CD8-positive, alpha-beta memory T cell (primary cell): Measurements from ENCODE around the gene NECTIN4. TPM values are rescaled to one million over a fixed set of nuclear protein-coding genes. Genes with fewer than 3 reads are reported as not detected.

ENCODE experiments used
- CTCF ChIA-PET: fragments of 350-600 bp; sonication (Branson Sonifier 250); formaldehyde crosslinking; loops from one replicate; lab custom pipeline; 2021; ENCODE audit warnings: antibody characterized with exemption; lab: Charles Lee
- POLR2A ChIA-PET: fragments of 350-600 bp; sonication (Branson Sonifier 250); formaldehyde crosslinking; loops from one replicate; lab custom pipeline; 2021; ENCODE audit warnings: antibody characterized with exemption; lab: Charles Lee
- DNase-seq, 5 donors: peaks; one replicate each; pipeline versions ENCODE4 v3.0.0 to v3.0.0-alpha.2; 2020 to 2022; ENCODE audit warnings: mixed read lengths in 1 of 5
- H3K27ac ChIP-seq: one replicate; pipeline ENCODE4 v1.7.0; 2013; ENCODE audit warnings: low read depth, mild to moderate bottlenecking, low read length, moderate library complexity
- H3K27me3 ChIP-seq: 2 replicates; pipeline ENCODE4 v1.7.0; 2013; ENCODE audit warnings: low read length, mild to moderate bottlenecking; ENCODE audit not compliant: insufficient read depth, poor library complexity, severe bottlenecking
- H3K36me3 ChIP-seq: 2 replicates; pipeline ENCODE4 v1.7.0; 2013; ENCODE audit warnings: mild to moderate bottlenecking, low read length, moderate library complexity; ENCODE audit not compliant: insufficient read depth
- H3K4me1 ChIP-seq: 2 replicates; pipeline ENCODE4 v1.7.0; 2013; ENCODE audit warnings: mild to moderate bottlenecking, low read length, moderate library complexity; ENCODE audit not compliant: insufficient read depth
- H3K4me3 ChIP-seq: 2 replicates; pipeline ENCODE4 v1.7.0; 2013; ENCODE audit warnings: mild to moderate bottlenecking, low read length
- H3K9me3 ChIP-seq: 2 replicates; pipeline ENCODE4 v1.7.0; 2013; ENCODE audit warnings: mild to moderate bottlenecking, low read length
- H3K27ac Mint-ChIP-seq, 8 donors: one replicate each; pipeline ENCODE4 v1.8.0; 2020 to 2021; ENCODE audit warnings: mixed read lengths in 8 of 8, mild to moderate bottlenecking in 6 of 8, inconsistent platforms in 3 of 8, moderate library complexity in 3 of 8
- H3K27me3 Mint-ChIP-seq, 2 donors: one replicate each; pipeline ENCODE4 v1.8.0; 2020 to 2021; ENCODE audit warnings: mixed read lengths in 2 of 2, mild to moderate bottlenecking in 1 of 2, moderate library complexity in 1 of 2
- H3K36me3 Mint-ChIP-seq, 3 donors: one replicate each; pipeline ENCODE4 v1.8.0; 2020 to 2021; ENCODE audit warnings: mixed read lengths in 3 of 3, inconsistent platforms in 1 of 3, mild to moderate bottlenecking in 1 of 3
- H3K4me1 Mint-ChIP-seq, 3 donors: one replicate each; pipeline ENCODE4 v1.8.0; 2020 to 2021; ENCODE audit warnings: mixed read lengths in 3 of 3, inconsistent platforms in 1 of 3, mild to moderate bottlenecking in 1 of 3
- H3K4me3 Mint-ChIP-seq, 7 donors: one replicate each; pipeline ENCODE4 v1.8.0; 2020 to 2021; ENCODE audit warnings: mixed read lengths in 7 of 7, mild to moderate bottlenecking in 6 of 7, moderate library complexity in 4 of 7, inconsistent platforms in 2 of 7
- H3K9me3 Mint-ChIP-seq, 5 donors: one replicate each; pipeline ENCODE4 v1.8.0; 2020 to 2022; ENCODE audit warnings: mixed read lengths in 5 of 5, mild to moderate bottlenecking in 3 of 5, moderate library complexity in 2 of 5, inconsistent platforms in 1 of 5
- polyA plus RNA-seq: library from polyadenylated mRNA; unstranded; fragments of 300-500 nt; fragmentation: Illumina TruSeq; gene quantifications from one replicate; pipeline ENCODE4 v1.2.3, GENCODE V29; 2021
- total RNA-seq, 2 experiments: library from RNA; stranded (reverse); gene quantifications; one replicate each; pipeline ENCODE4 v1.2.3, GENCODE V29; 2021

NECTIN4 gene
- total and polyA plus RNA-seq, 3 experiments from 2014 or later, result 0.09 TPM; not detected in 1

GRCh38 chr1:161106431-161106830 lies 17.1 kb upstream of the NECTIN4 start:
- H3K4me3 Mint-ChIP-seq, result no peak overlapping the region
- H3K27ac Mint-ChIP-seq, result peak overlapping the region in 3 of 8 donors; percentile 69 to 93 (median 70)
- DNase-seq, result no peak
- POLR2A ChIA-PET, result no interaction called here
- no peaks in the 10 kb centered on the region for H3K27me3 ChIP-seq
- H3K4me1 ChIP-seq, result no peaks in the 10 kb centered on the region
- H3K4me3 ChIP-seq, result no peak overlapping the region
- H3K36me3 Mint-ChIP-seq, result peaks cover 0 to 39% (median 11%) of the 10 kb centered on the region in 3 donors
- peaks cover 19 to 34% (median 31%) of the 10 kb centered on the region in 3 donors for H3K4me1 Mint-ChIP-seq
- H3K27me3 Mint-ChIP-seq, result no peaks in the 10 kb centered on the region
- H3K27ac ChIP-seq, result no peak overlapping the region
- no peaks in the 10 kb centered on the region for H3K9me3 Mint-ChIP-seq
- no peaks in the 10 kb centered on the region for H3K9me3 ChIP-seq
- H3K36me3 ChIP-seq, result peaks cover 7% of the 10 kb centered on the region
- CTCF ChIA-PET, result interaction anchor here (2.2 kb wide), 1 partner anchor 9 kb away, joined by 12 read pairs; the partner anchor contains the start of gene KLHDC9

DNA sequence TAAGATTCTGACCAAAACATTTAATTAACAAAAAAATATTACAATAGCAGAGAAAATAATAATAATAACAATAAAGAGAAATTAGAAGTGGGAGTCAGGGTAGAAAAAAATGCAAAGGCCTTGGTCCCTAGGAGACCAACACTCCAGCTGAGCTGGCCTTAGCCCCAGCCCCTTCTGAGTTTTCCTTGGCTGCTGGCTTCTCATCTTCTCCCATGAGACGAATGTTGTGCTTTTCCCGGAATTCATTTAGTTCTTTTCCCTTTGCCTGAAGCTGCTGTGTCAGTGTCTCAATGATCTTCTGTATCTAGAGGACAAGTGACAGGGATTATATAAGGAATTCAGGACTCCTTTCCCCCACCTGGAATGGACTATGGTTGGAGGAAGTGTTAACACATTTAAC lies 11.2 kb upstream of the NECTIN4 start:
- Mint-ChIP-seq H3K9me3 (peaks cover 0 to 4% (median 3%) of the 10 kb centered on the region in 5 donors), H3K4me1 (peaks cover 24 to 33% (median 30%) of the 10 kb centered on the region in 3 donors), H3K36me3 (peaks cover 0 to 41% (median 10%) of the 10 kb centered on the region in 3 donors), H3K4me3 (peak overlapping the region in 2 of 7 donors; percentile 32 to 74), H3K27ac (peak overlapping the region in 2 of 8 donors; percentile 39 to 97), H3K27me3 (peaks cover 0 to 19% of the 10 kb centered on the region in 2 donors)
- no peak overlapping the region for H3K27ac ChIP-seq
- DNase-seq, result no peak
- peaks cover 8% of the 10 kb centered on the region for H3K4me1 ChIP-seq
- no peaks in the 10 kb centered on the region for H3K9me3 ChIP-seq
- H3K36me3 ChIP-seq, result peaks cover 7% of the 10 kb centered on the region
- no peak overlapping the region for H3K4me3 ChIP-seq
- H3K27me3 ChIP-seq, result no peaks in the 10 kb centered on the region
- ChIA-PET POLR2A (no interaction called here), CTCF (interaction anchor here (0.7 to 6.2 kb wide), 4 partner anchors 17 to 103 kb away, joined by 3 to 94 read pairs (median 4); partner anchors contain the start of genes NIT1 and PFDN2)

DNA sequence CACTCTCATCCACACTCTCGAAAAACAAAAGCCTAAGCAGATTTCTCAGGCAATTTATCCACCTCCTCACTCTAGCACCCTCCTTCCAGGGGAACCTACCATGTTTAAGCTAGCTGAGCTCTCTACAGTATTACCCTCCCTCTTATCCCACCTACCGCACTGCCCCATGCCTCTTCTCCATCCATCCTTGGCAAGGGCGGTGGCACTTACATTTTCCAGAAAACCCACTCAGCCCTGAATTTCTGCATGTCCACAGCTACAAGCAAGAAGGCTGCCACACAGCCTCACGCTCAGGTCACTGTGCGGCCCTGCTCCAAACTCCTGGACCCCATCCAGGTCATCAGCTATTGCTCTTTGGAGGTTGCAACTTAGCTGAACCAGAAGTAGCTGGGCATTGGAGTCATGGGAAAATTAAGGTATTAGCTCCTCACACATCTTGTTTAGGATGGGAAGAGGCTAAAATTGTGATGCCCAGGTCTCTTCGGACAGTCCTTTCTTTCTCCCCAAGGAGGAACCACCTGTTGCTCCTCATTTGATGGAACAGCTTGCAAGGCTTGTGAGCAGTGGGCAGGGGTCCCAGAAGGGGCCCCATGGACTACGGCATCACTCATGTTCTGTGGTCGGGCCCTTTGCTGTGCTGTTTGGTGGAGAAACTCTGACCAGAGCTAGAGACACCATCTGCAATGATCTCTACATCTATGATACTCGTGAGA lies 9.9 kb upstream of the NECTIN4 start:
- DNase-seq, result no peak
- Mint-ChIP-seq H3K9me3 (peaks cover 0 to 4% (median 3%) of the 10 kb centered on the region in 5 donors), H3K27me3 (peaks cover 0 to 19% of the 10 kb centered on the region in 2 donors), H3K36me3 (peaks cover 0 to 39% (median 7%) of the 10 kb centered on the region in 3 donors), H3K4me3 (peak overlapping the region; percentile 68 to 90 (median 77)), H3K4me1 (peaks cover 20 to 29% (median 23%) of the 10 kb centered on the region in 3 donors), H3K27ac (peak overlapping the region; percentile 34 to 97 (median 77))
- H3K9me3 ChIP-seq, result no peaks in the 10 kb centered on the region
- no peak overlapping the region for H3K27ac ChIP-seq
- no peaks in the 10 kb centered on the region for H3K27me3 ChIP-seq
- H3K4me1 ChIP-seq, result peaks cover 8% of the 10 kb centered on the region
- H3K4me3 ChIP-seq, result no peak overlapping the region
- ChIA-PET CTCF (interaction anchor here (0.6 to 7.8 kb wide), 17 partner anchors 13 to 180 kb away, joined by 3 to 128 read pairs (median 6); partner anchors contain the start of genes ARHGAP30, NIT1, PFDN2 and TOMM40L), POLR2A (interaction anchor here (0.5 to 4.2 kb wide), 3 partner anchors 30 to 64 kb away, joined by 4 to 34 read pairs (median 31); partner anchors contain the start of genes ARHGAP30 and USF1)
- peaks cover 7% of the 10 kb centered on the region for H3K36me3 ChIP-seq

GRCh38 chr1:161098210-161099068 lies 9.1 kb upstream of the NECTIN4 start, which contains the start of gene KLHDC9:
TSS of gene KLHDC9 (plus strand) at chr1:161098361. CDS start at chr1:161098536, 175 bp downstream.
- Mint-ChIP-seq H3K27ac (peak within 1 kb of the TSS; percentile 77 to 99 (median 96)), H3K27me3 (peaks cover 0 to 19% of the 10 kb centered on the region in 2 donors), H3K36me3 (peaks cover 0 to 36% (median 7%) of the 10 kb centered on the region in 3 donors), H3K4me3 (peak within 1 kb of the TSS; percentile 83 to 92 (median 86)), H3K4me1 (peaks cover 17 to 26% (median 19%) of the 10 kb centered on the region in 3 donors), H3K9me3 (peaks cover 0 to 4% (median 3%) of the 10 kb centered on the region in 5 donors)
- DNase-seq, result peak; percentile 51 to 81 (median 64)
- peak within 1 kb of the TSS; percentile 32 for H3K27ac ChIP-seq
- ChIA-PET POLR2A (interaction anchor here (0.6 to 4.2 kb wide), 10 partner anchors 11 to 103 kb away, joined by 3 to 34 read pairs (median 4); partner anchors contain the start of genes ARHGAP30, NIT1, PFDN2 and TSTD1), CTCF (interaction anchor here (0.6 to 7.8 kb wide), 39 partner anchors 8 to 325 kb away, joined by 3 to 128 read pairs (median 5); partner anchors contain the start of genes ARHGAP30, DEDD, F11R and NECTIN4)
- H3K4me1 ChIP-seq, result peaks cover 8% of the 10 kb centered on the region
- H3K4me3 ChIP-seq, result peak within 1 kb of the TSS; percentile 85
- no peaks in the 10 kb centered on the region for H3K9me3 ChIP-seq
- no peaks in the 10 kb centered on the region for H3K27me3 ChIP-seq
- peaks cover 7% of the 10 kb centered on the region for H3K36me3 ChIP-seq

DNA sequence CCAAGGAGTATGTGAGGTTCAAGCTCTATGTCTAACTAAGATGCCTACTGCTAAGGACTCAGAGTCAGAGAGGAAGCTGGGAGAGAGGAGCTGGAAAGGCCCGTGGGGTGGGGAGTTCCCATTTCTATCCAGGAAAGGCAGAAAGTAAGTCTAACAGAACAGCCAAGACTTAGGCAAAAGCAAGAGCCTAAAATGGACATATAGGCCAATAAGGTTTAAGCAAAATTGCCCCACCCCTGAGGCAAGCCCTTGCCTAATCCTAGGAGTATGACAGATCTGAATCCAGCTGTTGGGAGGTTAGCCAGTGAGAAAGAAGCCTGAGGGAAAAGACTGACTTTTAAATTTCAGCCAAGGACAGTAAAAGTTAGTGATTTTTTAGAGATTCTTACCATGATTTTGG lies 7.2 kb upstream of the NECTIN4 start:
- H3K9me3 Mint-ChIP-seq, result peaks cover 0 to 4% (median 3%) of the 10 kb centered on the region in 5 donors
- ChIA-PET CTCF (interaction anchor here (0.6 to 7.8 kb wide), 17 partner anchors 10 to 328 kb away, joined by 3 to 128 read pairs (median 9); partner anchors contain the start of genes ARHGAP30, DEDD, F11R and TSTD1), POLR2A (interaction anchor here (1.0 to 4.2 kb wide), 5 partner anchors 21 to 58 kb away, joined by 4 to 34 read pairs (median 9); partner anchors contain the start of genes ARHGAP30, NIT1, PFDN2 and TSTD1)
- Histone ChIP-seq H3K4me3 (no peak overlapping the region), H3K9me3 (no peaks in the 10 kb centered on the region), H3K27me3 (no peaks in the 10 kb centered on the region), H3K27ac (no peak overlapping the region), H3K36me3 (peaks cover under 1% of the 10 kb centered on the region), H3K4me1 (peaks cover 8% of the 10 kb centered on the region)
- peaks cover 0 to 23% (median 5%) of the 10 kb centered on the region in 3 donors for H3K36me3 Mint-ChIP-seq
- peaks cover 17 to 26% (median 19%) of the 10 kb centered on the region in 3 donors for H3K4me1 Mint-ChIP-seq
- peaks cover 0 to 19% of the 10 kb centered on the region in 2 donors for H3K27me3 Mint-ChIP-seq
- H3K27ac Mint-ChIP-seq, result peak overlapping the region in 7 of 8 donors; percentile 10 to 97 (median 94)
- no peak for DNase-seq
- H3K4me3 Mint-ChIP-seq, result peak overlapping the region in 2 of 7 donors; percentile 59 to 88

GRCh38 chr1:161096015-161096414 lies 6.7 kb upstream of the NECTIN4 start:
- no peaks in the 10 kb centered on the region for H3K36me3 ChIP-seq
- CTCF ChIA-PET, result interaction anchor here (1.4 to 7.8 kb wide), 9 partner anchors 11 to 144 kb away, joined by 4 to 128 read pairs (median 15); partner anchors contain the start of genes ARHGAP30, F11R, TSTD1 and USF1
- no peaks in the 10 kb centered on the region for H3K9me3 ChIP-seq
- Mint-ChIP-seq H3K27ac (peak overlapping the region in 5 of 8 donors; percentile 3 to 97 (median 25)), H3K36me3 (peaks cover 0 to 20% (median 2%) of the 10 kb centered on the region in 3 donors), H3K4me1 (peaks cover 17 to 26% (median 19%) of the 10 kb centered on the region in 3 donors), H3K9me3 (peaks cover 0 to 4% (median 3%) of the 10 kb centered on the region in 5 donors), H3K27me3 (peaks cover 0 to 19% of the 10 kb centered on the region in 2 donors), H3K4me3 (peak overlapping the region in 1 of 7 donors; percentile 88)
- no peaks in the 10 kb centered on the region for H3K27me3 ChIP-seq
- no peak overlapping the region for H3K27ac ChIP-seq
- H3K4me3 ChIP-seq, result no peak overlapping the region
- peaks cover 8% of the 10 kb centered on the region for H3K4me1 ChIP-seq
- POLR2A ChIA-PET, result interaction anchor here (1.0 to 4.2 kb wide), 3 partner anchors 27 to 50 kb away, joined by 9 to 34 read pairs (median 31); partner anchors contain the start of genes ARHGAP30 and USF1
- no peak for DNase-seq
